Lung (tissue), 12 donors: Measurements from ENCODE around the gene OPHN1. TPM values are rescaled to one million over a fixed set of nuclear protein-coding genes. Genes with fewer than 3 reads are reported as not detected.

Source experiments
- ATAC-seq: fragments of 200-7000 bp; cut with Tn5 transposase; one replicate; pipeline ENCODE4 v1.9.1; 2020; ENCODE audit warnings: moderate number of reproducible peaks; ENCODE audit not compliant: insufficient read depth, low FRiP score
- DNase-seq, 3 donors: peaks; one replicate each; pipeline ENCODE4 v3.0.0-alpha.2; 2013 to 2017
- H3K27ac ChIP-seq, 2 donors: one replicate each; pipeline ENCODE4 v1.5.1; 2013; ENCODE audit warnings: mild to moderate bottlenecking in 2 of 2, moderate library complexity in 2 of 2, control low read depth in 1 of 2, inconsistent platforms in 1 of 2, low read depth in 1 of 2, low read length in 1 of 2
- H3K27me3 ChIP-seq, 3 donors: one replicate each; pipeline ENCODE4 v1.5.1; 2013; ENCODE audit warnings: low read length in 2 of 3; ENCODE audit not compliant: control insufficient read depth in 3 of 3, insufficient read depth in 3 of 3
- H3K36me3 ChIP-seq, 4 donors: one replicate each; pipeline ENCODE4 v1.5.1; 2013; ENCODE audit warnings: low read length in 4 of 4, mild to moderate bottlenecking in 1 of 4, moderate library complexity in 1 of 4; ENCODE audit not compliant: control insufficient read depth in 4 of 4, insufficient read depth in 4 of 4
- H3K4me1 ChIP-seq, 5 donors: one replicate each; pipeline ENCODE4 v1.5.1; 2013; ENCODE audit warnings: low read length in 5 of 5, mild to moderate bottlenecking in 2 of 5, moderate library complexity in 1 of 5; ENCODE audit not compliant: control insufficient read depth in 5 of 5, insufficient read depth in 5 of 5
- H3K4me3 ChIP-seq: one replicate; pipeline ENCODE4 v1.5.1; 2013; ENCODE audit warnings: mild to moderate bottlenecking, control low read depth, moderate library complexity
- H3K9ac ChIP-seq, 2 donors: one replicate each; pipeline ENCODE4 v1.5.1; 2013; ENCODE audit warnings: low read length in 2 of 2, control low read depth in 1 of 2; ENCODE audit not compliant: insufficient read depth in 1 of 2
- H3K9me3 ChIP-seq, 4 donors: one replicate each; pipeline ENCODE4 v1.5.1; 2013; ENCODE audit warnings: low read length in 3 of 4, mild to moderate bottlenecking in 1 of 4, moderate library complexity in 1 of 4; ENCODE audit not compliant: control insufficient read depth in 4 of 4, insufficient read depth in 3 of 4
- WGBS, 2 donors: extraction: QIAGEN DNeasy Blood & Tissue Kit; methylation state at CpG; one replicate each; pipeline ENCODE4 v1.1.7; 2013; 5-methylcytosine and 5-hydroxymethylcytosine counted together
- polyA plus RNA-seq, 2 donors: library from polyadenylated mRNA; stranded (reverse); fragments of 200-250 nt; gene quantifications; one replicate each; pipeline ENCODE4 v1.2.1, GENCODE V29; 2013
- total RNA-seq, 2 donors: library from RNA; depleted of rRNA in 1 of 2; stranded (reverse); fragments of >200 nt in 1 of 2; gene quantifications; one replicate each; pipeline ENCODE4 v1.2.1, GENCODE V29; 2014 to 2021
- TF ChIP-seq, protein P1 (sequence below): IDR thresholded peaks from 2 replicates; pipeline ENCODE4 v1.5.1; 2012; ENCODE audit warnings: mild to moderate bottlenecking; ENCODE audit errors: control extremely low read depth, extremely low read depth
- donor health status: control.
- donor health status: control.
- donor health status: Bipolar disorder and iron deficiency.
- donor health status: healthy.
- donor health status: DM: yes; HTN: yes; CAD: no.

Gene OPHN1
- total and polyA plus RNA-seq, 4 donors, result 1.1 to 22.0 (median 6.8) TPM

DNA sequence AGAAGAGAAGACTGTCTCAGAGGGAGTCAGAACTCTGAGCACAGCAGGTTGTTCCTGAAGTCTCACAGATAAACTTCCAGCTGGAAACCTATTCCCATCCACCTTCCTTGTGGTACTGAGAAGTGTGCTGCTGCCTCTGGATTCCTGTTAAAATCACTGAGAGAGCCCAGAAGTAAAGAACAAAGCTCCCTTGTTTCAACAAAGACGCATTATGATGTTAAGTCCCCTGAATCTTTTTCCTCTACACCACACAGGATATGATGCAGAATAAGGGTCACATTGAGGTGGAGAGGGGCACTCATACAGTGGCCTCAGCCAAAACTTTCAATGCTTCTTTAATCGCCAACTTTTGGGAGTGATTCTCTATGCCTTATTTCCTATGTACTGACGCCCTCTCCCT, 321.0 kb downstream of the OPHN1 start:
- ATAC-seq, result no peak
- no peak overlapping the region for H3K27ac ChIP-seq
- 63 to 77% methylated on average over 3 of the region's 3 CpGs for WGBS, 2 donors
- no peak overlapping the region for H3K9ac ChIP-seq
- DNase-seq, result peak in 2 of 3 donors; percentile 6 to 32
- H3K9me3 ChIP-seq, result no peaks in the 10 kb centered on the region
- H3K4me3 ChIP-seq, result no peak overlapping the region
- H3K36me3 ChIP-seq, result peaks cover 0 to 8% (median 5%) of the 10 kb centered on the region in 4 donors
- H3K27me3 ChIP-seq, result no peaks in the 10 kb centered on the region
- H3K4me1 ChIP-seq, result no peaks in the 10 kb centered on the region
- TF ChIP-seq, protein P1, sequence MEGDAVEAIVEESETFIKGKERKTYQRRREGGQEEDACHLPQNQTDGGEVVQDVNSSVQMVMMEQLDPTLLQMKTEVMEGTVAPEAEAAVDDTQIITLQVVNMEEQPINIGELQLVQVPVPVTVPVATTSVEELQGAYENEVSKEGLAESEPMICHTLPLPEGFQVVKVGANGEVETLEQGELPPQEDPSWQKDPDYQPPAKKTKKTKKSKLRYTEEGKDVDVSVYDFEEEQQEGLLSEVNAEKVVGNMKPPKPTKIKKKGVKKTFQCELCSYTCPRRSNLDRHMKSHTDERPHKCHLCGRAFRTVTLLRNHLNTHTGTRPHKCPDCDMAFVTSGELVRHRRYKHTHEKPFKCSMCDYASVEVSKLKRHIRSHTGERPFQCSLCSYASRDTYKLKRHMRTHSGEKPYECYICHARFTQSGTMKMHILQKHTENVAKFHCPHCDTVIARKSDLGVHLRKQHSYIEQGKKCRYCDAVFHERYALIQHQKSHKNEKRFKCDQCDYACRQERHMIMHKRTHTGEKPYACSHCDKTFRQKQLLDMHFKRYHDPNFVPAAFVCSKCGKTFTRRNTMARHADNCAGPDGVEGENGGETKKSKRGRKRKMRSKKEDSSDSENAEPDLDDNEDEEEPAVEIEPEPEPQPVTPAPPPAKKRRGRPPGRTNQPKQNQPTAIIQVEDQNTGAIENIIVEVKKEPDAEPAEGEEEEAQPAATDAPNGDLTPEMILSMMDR, result no peak

DNA sequence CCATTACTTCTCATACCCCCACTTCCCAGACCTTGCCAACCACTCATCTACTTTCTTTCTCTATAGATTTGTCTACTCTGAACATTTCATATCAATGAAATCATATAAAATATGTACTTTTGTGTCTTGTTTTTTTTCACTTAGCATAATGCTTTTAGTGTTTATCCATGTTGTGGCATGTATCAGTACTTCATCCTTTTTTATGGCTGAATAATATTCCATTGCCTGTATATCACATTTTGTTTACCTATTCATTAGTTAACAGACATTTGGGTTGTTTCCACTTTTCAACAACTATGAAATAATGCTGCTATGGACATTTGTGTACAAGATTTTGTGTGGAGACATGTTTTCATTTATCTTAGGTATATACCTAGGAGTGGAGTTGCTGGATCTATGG, 324.1 kb downstream of the OPHN1 start:
- TF ChIP-seq, protein P1, result no peak

DNA sequence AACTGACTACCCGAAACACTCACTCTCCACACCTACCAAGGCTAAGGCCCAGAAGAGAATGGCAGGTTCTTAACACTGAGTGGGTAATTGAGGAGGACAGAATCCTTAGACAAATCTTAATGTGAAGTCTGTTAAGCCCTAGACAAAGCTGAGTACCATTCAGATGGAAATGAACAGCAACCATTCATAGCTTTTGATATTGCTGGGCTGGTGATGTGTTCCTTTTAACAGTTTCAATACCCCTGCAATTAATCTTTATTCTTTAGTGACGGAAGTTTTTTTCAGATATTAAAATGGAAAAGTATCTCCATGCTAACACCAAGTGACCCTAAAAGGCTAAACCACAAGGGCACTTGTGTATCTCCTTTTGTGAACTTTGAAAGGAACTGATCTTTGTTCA, 334.9 kb downstream of the OPHN1 start:
- H3K27ac ChIP-seq, result no peak overlapping the region
- H3K4me3 ChIP-seq, result no peak overlapping the region
- no peak overlapping the region for H3K9ac ChIP-seq
- 82 to 100% methylated on average over 2 of the region's 2 CpGs for WGBS, 2 donors
- H3K4me1 ChIP-seq, result no peaks in the 10 kb centered on the region
- TF ChIP-seq, protein P1, result no peak
- H3K27me3 ChIP-seq, result no peaks in the 10 kb centered on the region
- H3K9me3 ChIP-seq, result peaks cover 0 to 2% (median 0%) of the 10 kb centered on the region in 4 donors
- no peaks in the 10 kb centered on the region for H3K36me3 ChIP-seq
- ATAC-seq (no peak), DNase-seq (no peak)

More for the DNA sequence above, 324.1 kb downstream of the OPHN1 start:
- no peak overlapping the region for H3K4me3 ChIP-seq
- H3K27me3 ChIP-seq, result no peaks in the 10 kb centered on the region
- ATAC-seq (no peak), DNase-seq (no peak)
- H3K9me3 ChIP-seq, result no peaks in the 10 kb centered on the region
- no peaks in the 10 kb centered on the region for H3K4me1 ChIP-seq
- H3K27ac ChIP-seq, result no peak overlapping the region
- no peak overlapping the region for H3K9ac ChIP-seq
- H3K36me3 ChIP-seq, result peaks cover 0 to 8% (median 5%) of the 10 kb centered on the region in 4 donors

DNA sequence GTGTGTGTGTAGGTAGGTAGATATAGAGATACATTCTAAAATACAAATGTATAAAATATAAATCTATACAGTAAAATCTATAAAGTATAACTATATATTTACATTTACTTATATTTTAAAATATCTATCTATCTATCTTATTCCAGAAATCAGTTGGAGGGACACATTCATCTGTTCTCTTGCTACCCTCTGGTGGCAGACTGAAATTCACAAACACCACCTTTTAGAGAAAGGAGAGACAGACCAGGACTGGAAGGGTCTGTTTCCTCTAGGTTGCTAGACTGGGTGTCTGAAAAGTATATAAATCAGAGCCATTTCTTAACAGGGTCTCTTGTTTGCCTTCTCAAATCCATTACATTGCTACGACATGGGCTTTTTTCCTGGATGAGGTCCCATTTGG, 343.0 kb downstream of the OPHN1 start:
- Histone ChIP-seq H3K4me1 (peaks cover 0 to under 1% (median 0%) of the 10 kb centered on the region in 5 donors), H3K4me3 (no peak overlapping the region), H3K27me3 (no peaks in the 10 kb centered on the region), H3K36me3 (no peaks in the 10 kb centered on the region), H3K27ac (no peak overlapping the region), H3K9me3 (peaks cover 0 to 3% (median 0%) of the 10 kb centered on the region in 4 donors), H3K9ac (no peak overlapping the region)
- TF ChIP-seq, protein P1, result no peak
- no peak for ATAC-seq
- DNase-seq, result peak in 2 of 3 donors; percentile 13 to 34
- WGBS, 2 donors, result 53 to 77% methylated on average over 1 of the region's 1 CpG
